OCI-LY3 (cell line): ENCODE measurements around the gene HIGD1C.

ENCODE experiments used
- H2AFZ ChIP-seq: fragments of 200-600, 300-600 bp; shearing (Covaris generic); 2 replicates; pipeline ENCODE4 v1.6.0; 2014; ENCODE audit warnings: antibody characterized with exemption, low read depth, low read length
- H3K27ac ChIP-seq: fragments of 200-600, 300-600 bp; sonication (generic); 2 replicates; pipeline ENCODE4 v1.5.1; 2014; ENCODE audit warnings: mild to moderate bottlenecking, low read length, moderate library complexity, mixed read lengths
- H3K27me3 ChIP-seq: fragments of 200-600, 300-600 bp; sonication (generic); 2 replicates; pipeline ENCODE4 v1.6.1; 2014; ENCODE audit warnings: low read depth, low read length, mixed read lengths
- H3K36me3 ChIP-seq: fragments of 200-600, 300-600 bp; sonication (generic); replicated peaks from 2 replicates; pipeline ENCODE3; 2014; ENCODE audit warnings: low read depth, low read length, mixed read lengths
- H3K4me1 ChIP-seq: fragments of 300-600, 200-600 bp; sonication (generic); 2 replicates; pipeline ENCODE4 v1.6.1; 2014; ENCODE audit warnings: low read length, mixed read lengths
- H3K4me2 ChIP-seq: fragments of 200-600, 300-600 bp; sonication (generic); 2 replicates; pipeline ENCODE4 v1.6.1; 2014; ENCODE audit warnings: low read length, mixed read lengths
- H3K4me3 ChIP-seq: fragments of 300-600, 200-600 bp; sonication (generic); 2 replicates; pipeline ENCODE4 v1.5.1; 2014; ENCODE audit warnings: antibody characterized with exemption, mild to moderate bottlenecking, low read length, moderate library complexity
- H3K79me2 ChIP-seq: fragments of 300-600, 200-600 bp; shearing (Covaris generic); 2 replicates; pipeline ENCODE4 v1.6.1; 2014; ENCODE audit warnings: mild to moderate bottlenecking, low read length, mixed read lengths
- H3K9ac ChIP-seq: fragments of 300-600, 200-600 bp; shearing (Covaris generic); 2 replicates; pipeline ENCODE4 v1.6.0; 2014; ENCODE audit warnings: mild to moderate bottlenecking, low read length, moderate library complexity
- H3K9me3 ChIP-seq: fragments of 200-600, 300-600 bp; shearing (Covaris generic); 2 replicates; pipeline ENCODE4 v1.6.1; 2014; ENCODE audit warnings: low read length, mixed read lengths; ENCODE audit not compliant: insufficient read depth
- H4K20me1 ChIP-seq: fragments of 200-600, 300-600 bp; sonication (generic); 2 replicates; pipeline ENCODE4 v1.6.1; 2016; ENCODE audit warnings: low read length, mixed read lengths; ENCODE audit not compliant: insufficient read depth
- CTCF ChIP-seq: fragments of 200-600, 300-600 bp; sonication (generic); IDR thresholded peaks from 2 replicates; pipeline ENCODE4 v1.5.1; 2014; ENCODE audit warnings: antibody characterized with exemption, low read length, low read depth
- EZH2phosphoT487 ChIP-seq: fragments of 200-600 bp; shearing (Covaris generic); IDR thresholded peaks from 2 replicates; pipeline ENCODE4 v1.6.1; 2018; ENCODE audit warnings: antibody characterized with exemption, mixed run types, low read depth

HIGD1C gene

GRCh38 chr12:51004504-51004903, 52.2 kb downstream of the HIGD1C start:
- Histone ChIP-seq H3K27ac (no peak overlapping the region), H3K4me3 (no peak overlapping the region), H3K36me3 (peaks cover 19% of the 10 kb centered on the region), H3K79me2 (peaks cover 8% of the 10 kb centered on the region), H3K27me3 (no peaks in the 10 kb centered on the region), H3K4me2 (no peak overlapping the region), H2AFZ (no peak overlapping the region), H3K9ac (no peak overlapping the region), H3K9me3 (no peaks in the 10 kb centered on the region), H4K20me1 (no peaks in the 10 kb centered on the region), H3K4me1 (no peaks in the 10 kb centered on the region)
- TF ChIP-seq EZH2phosphoT487: no peak
- TF ChIP-seq CTCF: no peak

GRCh38 chr12:51005030-51005429, 52.7 kb downstream of the HIGD1C start:
- H3K27ac ChIP-seq: no peak overlapping the region
- no peaks in the 10 kb centered on the region for H3K27me3 ChIP-seq
- no peak overlapping the region for H3K4me2 ChIP-seq
- H3K36me3 ChIP-seq: peaks cover 19% of the 10 kb centered on the region
- peaks cover 13% of the 10 kb centered on the region for H3K79me2 ChIP-seq
- H3K9me3 ChIP-seq: no peaks in the 10 kb centered on the region
- no peak overlapping the region for H2AFZ ChIP-seq
- H3K9ac ChIP-seq: no peak overlapping the region
- no peak for TF ChIP-seq EZH2phosphoT487
- no peak for TF ChIP-seq CTCF
- H3K4me3 ChIP-seq: no peak overlapping the region
- H4K20me1 ChIP-seq: no peaks in the 10 kb centered on the region
- H3K4me1 ChIP-seq: no peaks in the 10 kb centered on the region

GRCh38 chr12:51005671-51006070, 53.3 kb downstream of the HIGD1C start:
- Histone ChIP-seq H3K27me3 (no peaks in the 10 kb centered on the region), H3K4me1 (no peaks in the 10 kb centered on the region), H3K4me3 (no peak overlapping the region), H3K9me3 (no peaks in the 10 kb centered on the region), H3K4me2 (no peak overlapping the region), H2AFZ (no peak overlapping the region), H3K36me3 (peaks cover 16% of the 10 kb centered on the region), H3K27ac (no peak overlapping the region), H4K20me1 (no peaks in the 10 kb centered on the region; the same call in 1 of the 2 replicates), H3K9ac (no peak overlapping the region), H3K79me2 (peaks cover 20% of the 10 kb centered on the region)
- TF ChIP-seq CTCF: no peak
- no peak for TF ChIP-seq EZH2phosphoT487

- Histone ChIP-seq H3K4me2 (no peak overlapping the region), H4K20me1 (peaks cover 11% of the 10 kb centered on the region), H3K9me3 (no peaks in the 10 kb centered on the region), H3K27me3 (no peaks in the 10 kb centered on the region), H3K79me2 (peaks cover 43% of the 10 kb centered on the region), H3K27ac (no peak overlapping the region), H3K4me1 (no peaks in the 10 kb centered on the region), H2AFZ (no peak overlapping the region), H3K4me3 (no peak overlapping the region), H3K9ac (no peak overlapping the region), H3K36me3 (peaks cover 16% of the 10 kb centered on the region)
- TF ChIP-seq EZH2phosphoT487: no peak
- TF ChIP-seq CTCF: no peak
These were observed 56.1 kb downstream of the HIGD1C start for GRCh38 chr12:51008329-51009055.
